CD4-positive, alpha-beta T cell treated with Interleukin-10 for 1 hour (primary cell): ENCODE results near the gene KRT17.

Experiments
- DNase-seq: peaks from one replicate; pipeline ENCODE4 v3.0.0-alpha.2; 2020

Gene KRT17

GRCh38 chr17:41624208-41625101 lies at the start of gene KRT17:
KRT17 (minus strand) TSS chr17:41624575; CDS start chr17:41624509, 66 bp downstream.
- no peak for DNase-seq

GRCh38 chr17:41672153-41672552 lies 47.8 kb upstream of the KRT17 start:
- DNase-seq = no peak

- no peak for DNase-seq
Measured at GRCh38 chr17:41667280-41668041, 43.1 kb upstream of the KRT17 start.

- DNase-seq = peak; percentile 91
Measured at GRCh38 chr17:41666708-41667279, 42.4 kb upstream of the KRT17 start.

- peak; percentile 91 for DNase-seq
Measured at GRCh38 chr17:41666237-41666641, 41.9 kb upstream of the KRT17 start.

GRCh38 chr17:41665566-41666236 lies 41.3 kb upstream of the KRT17 start:
- peak; percentile 91 for DNase-seq

GRCh38 chr17:41664587-41665565 lies 40.5 kb upstream of the KRT17 start:
- no peak for DNase-seq

- DNase-seq = no peak
Measured at GRCh38 chr17:41664172-41664457, 39.7 kb upstream of the KRT17 start.

GRCh38 chr17:41663451-41664171 lies 39.2 kb upstream of the KRT17 start:
- no peak for DNase-seq

GRCh38 chr17:41660221-41660711 lies 35.9 kb upstream of the KRT17 start:
- DNase-seq = no peak

- no peak for DNase-seq
Measured at GRCh38 chr17:41659427-41660212, 35.2 kb upstream of the KRT17 start.

- no peak for DNase-seq
Measured at GRCh38 chr17:41658846-41659245, 34.5 kb upstream of the KRT17 start.

- no peak for DNase-seq
Measured at GRCh38 chr17:41657936-41658335, 33.6 kb upstream of the KRT17 start.

- no peak for DNase-seq
Measured at GRCh38 chr17:41657176-41657754, 32.9 kb upstream of the KRT17 start.

- no peak for DNase-seq
Measured at GRCh38 chr17:41656249-41657023, 32.1 kb upstream of the KRT17 start.

GRCh38 chr17:41655611-41656111 lies 31.3 kb upstream of the KRT17 start:
- DNase-seq = no peak

- DNase-seq = no peak
Measured at GRCh38 chr17:41654678-41655607, 30.6 kb upstream of the KRT17 start.
